Neutrophil (primary cell): ENCODE data around the gene ESPN.

ENCODE experiments used
- H3K27ac ChIP-seq: fragments of 200-600 bp; sonication (generic); 2 replicates; pipeline ENCODE4 v1.5.1; 2016; ENCODE audit warnings: mild to moderate bottlenecking, moderate library complexity
- H3K27me3 ChIP-seq: fragments of 200-600 bp; sonication (generic); 2 replicates; pipeline ENCODE4 v1.6.0; 2016; ENCODE audit warnings: mild to moderate bottlenecking
- H3K36me3 ChIP-seq: fragments of 200-600 bp; sonication (generic); 2 replicates; pipeline ENCODE4 v1.5.1; 2017
- H3K4me1 ChIP-seq, 2 experiments: fragments of 200-600 bp in 1 of 2; sonication (generic) in 1 of 2; 1 replicate in 1 of 2; 2 replicates in 1 of 2; pipeline versions ENCODE4 v1.5.1 to v1.6.1; 2013 to 2016; ENCODE audit warnings: low read depth in 1 of 2, low read length in 1 of 2, mild to moderate bottlenecking in 1 of 2, moderate library complexity in 1 of 2; ENCODE audit not compliant: control insufficient read depth in 1 of 2, insufficient read depth in 1 of 2
- H3K4me3 ChIP-seq, 2 experiments: fragments of 200-600 bp in 1 of 2; sonication (generic) in 1 of 2; 1 replicate in 1 of 2; 2 replicates in 1 of 2; pipeline ENCODE4 v1.5.1; 2013 to 2016; ENCODE audit warnings: low read depth in 1 of 2, low read length in 1 of 2, mild to moderate bottlenecking in 1 of 2, moderate library complexity in 1 of 2
- H3K9me3 ChIP-seq: fragments of 200-600 bp; sonication (generic); 2 replicates; pipeline ENCODE4 v1.5.1; 2016
- TF ChIP-seq, protein P1 (sequence below): fragments of 200-600 bp; sonication (generic); IDR thresholded peaks from 2 replicates; pipeline ENCODE4 v1.5.1; 2016; ENCODE audit warnings: antibody characterized with exemption

Gene ESPN

DNA sequence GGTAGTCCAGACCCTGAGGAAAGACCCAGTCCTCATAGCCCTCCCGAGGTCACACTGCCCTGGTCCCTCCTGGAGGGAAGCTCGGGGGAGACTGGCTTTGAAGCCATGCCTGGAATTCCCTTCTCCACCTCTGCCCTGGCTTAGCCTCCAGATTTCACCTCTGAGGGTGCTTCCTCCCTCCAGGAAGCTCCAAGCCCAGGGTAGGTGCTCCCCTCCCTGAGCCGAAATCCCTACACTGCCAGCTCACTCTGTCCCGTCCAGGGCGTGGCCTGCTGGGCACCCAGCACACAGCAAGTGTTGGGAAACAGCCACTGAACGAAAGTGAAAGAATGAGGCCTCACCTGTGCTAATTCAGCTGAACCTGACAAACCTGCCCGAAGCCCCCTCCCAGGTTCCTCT lies 47.4 kb downstream of the ESPN start:
- no peaks in the 10 kb centered on the region for H3K4me1 ChIP-seq
- no peaks in the 10 kb centered on the region for H3K9me3 ChIP-seq
- TF ChIP-seq, protein P1, sequence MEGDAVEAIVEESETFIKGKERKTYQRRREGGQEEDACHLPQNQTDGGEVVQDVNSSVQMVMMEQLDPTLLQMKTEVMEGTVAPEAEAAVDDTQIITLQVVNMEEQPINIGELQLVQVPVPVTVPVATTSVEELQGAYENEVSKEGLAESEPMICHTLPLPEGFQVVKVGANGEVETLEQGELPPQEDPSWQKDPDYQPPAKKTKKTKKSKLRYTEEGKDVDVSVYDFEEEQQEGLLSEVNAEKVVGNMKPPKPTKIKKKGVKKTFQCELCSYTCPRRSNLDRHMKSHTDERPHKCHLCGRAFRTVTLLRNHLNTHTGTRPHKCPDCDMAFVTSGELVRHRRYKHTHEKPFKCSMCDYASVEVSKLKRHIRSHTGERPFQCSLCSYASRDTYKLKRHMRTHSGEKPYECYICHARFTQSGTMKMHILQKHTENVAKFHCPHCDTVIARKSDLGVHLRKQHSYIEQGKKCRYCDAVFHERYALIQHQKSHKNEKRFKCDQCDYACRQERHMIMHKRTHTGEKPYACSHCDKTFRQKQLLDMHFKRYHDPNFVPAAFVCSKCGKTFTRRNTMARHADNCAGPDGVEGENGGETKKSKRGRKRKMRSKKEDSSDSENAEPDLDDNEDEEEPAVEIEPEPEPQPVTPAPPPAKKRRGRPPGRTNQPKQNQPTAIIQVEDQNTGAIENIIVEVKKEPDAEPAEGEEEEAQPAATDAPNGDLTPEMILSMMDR: no peak
- H3K4me3 ChIP-seq: no peak overlapping the region
- no peaks in the 10 kb centered on the region for H3K36me3 ChIP-seq
- H3K27me3 ChIP-seq: peaks cover 13% of the 10 kb centered on the region
- no peak overlapping the region for H3K27ac ChIP-seq

DNA sequence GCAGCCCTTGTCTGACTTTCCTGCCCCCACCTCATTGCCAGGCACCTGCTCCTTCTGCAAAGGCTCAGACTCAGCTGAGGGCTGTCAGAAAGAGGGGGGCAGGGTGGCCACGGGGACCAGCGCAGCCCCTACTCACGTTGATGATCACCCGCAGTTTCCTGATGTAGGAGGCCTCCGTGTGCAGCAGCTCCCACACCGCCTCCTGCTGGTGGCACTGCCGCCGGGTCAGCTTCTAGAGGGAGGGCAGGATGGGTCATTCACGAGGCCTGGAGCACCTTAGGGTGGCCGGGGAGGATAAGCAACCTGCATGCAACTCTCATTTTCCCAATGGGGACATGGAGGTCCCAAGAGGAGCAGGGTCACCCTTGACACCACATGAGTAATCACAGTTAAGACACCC lies 47.8 kb downstream of the ESPN start:
- no peaks in the 10 kb centered on the region for H3K4me1 ChIP-seq
- H3K4me3 ChIP-seq: no peak overlapping the region
- peaks cover 9% of the 10 kb centered on the region for H3K27me3 ChIP-seq
- H3K36me3 ChIP-seq: no peaks in the 10 kb centered on the region
- no peaks in the 10 kb centered on the region for H3K9me3 ChIP-seq
- TF ChIP-seq, protein P1: no peak
- no peak overlapping the region for H3K27ac ChIP-seq

DNA sequence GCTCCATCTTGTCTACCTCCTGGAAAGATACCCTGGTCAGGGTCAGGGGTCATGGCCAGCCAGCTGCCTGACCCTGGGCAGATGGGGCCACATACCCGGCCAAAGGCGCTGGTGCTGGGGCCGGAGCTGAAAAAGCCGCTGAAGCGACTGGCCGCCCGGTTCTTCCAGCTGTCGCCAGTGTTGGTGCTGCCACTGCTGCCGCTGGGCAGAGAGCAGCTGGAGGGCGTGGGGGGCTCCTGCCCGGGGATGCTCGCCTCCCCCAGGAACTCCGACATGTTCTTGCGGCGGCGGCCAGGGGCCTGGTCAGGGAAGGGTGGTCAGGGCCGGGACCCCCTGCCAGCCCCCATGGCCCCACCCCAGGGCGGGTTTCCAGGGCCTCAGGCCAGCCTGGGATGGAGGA lies 48.6 kb downstream of the ESPN start:
- no peaks in the 10 kb centered on the region for H3K36me3 ChIP-seq
- H3K27ac ChIP-seq: no peak overlapping the region
- TF ChIP-seq, protein P1: no peak
- no peaks in the 10 kb centered on the region for H3K4me1 ChIP-seq
- no peak overlapping the region for H3K4me3 ChIP-seq
- peaks cover 6% of the 10 kb centered on the region for H3K27me3 ChIP-seq
- no peaks in the 10 kb centered on the region for H3K9me3 ChIP-seq

DNA sequence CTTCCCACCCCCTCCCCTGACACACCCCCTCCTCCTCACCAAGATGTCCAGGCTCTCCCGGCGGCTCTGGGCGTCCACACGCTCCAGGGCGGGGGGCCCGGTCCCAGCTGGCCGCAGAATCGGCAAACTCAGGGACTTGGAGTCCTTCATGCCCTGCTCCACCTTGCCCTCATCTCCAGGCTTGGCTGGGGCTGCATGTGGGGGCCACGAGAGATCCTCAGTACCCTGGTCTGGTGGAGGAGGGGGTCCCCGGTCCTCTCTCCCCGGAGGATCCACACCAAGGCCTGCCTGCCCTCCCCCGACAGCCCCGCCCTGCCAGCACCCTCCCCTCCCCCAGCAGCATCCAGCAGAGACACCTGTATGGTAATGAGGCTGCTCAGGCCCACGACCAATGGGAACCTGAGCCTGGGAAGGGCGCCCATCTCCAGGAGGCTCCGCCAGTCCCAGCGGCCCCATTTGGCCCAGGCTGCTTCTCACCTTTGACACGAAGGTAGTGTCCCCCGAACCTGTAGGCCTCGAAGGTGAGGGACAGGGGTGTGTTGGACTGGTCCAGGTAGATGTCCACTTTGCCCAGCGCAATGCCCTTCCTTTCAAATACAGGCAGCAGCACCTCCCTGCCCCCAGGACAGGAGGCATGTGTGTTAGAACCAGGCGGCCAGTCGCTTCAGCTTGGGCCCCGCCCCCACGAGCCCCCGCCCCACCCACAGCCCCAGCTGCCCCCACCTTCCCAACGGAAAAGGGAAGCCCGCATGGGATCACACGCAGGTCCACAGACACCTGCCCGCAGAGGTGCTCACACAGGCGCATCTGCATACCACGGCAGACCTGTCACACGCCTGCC lies 49.6 kb downstream of the ESPN start:
- Histone ChIP-seq H3K27me3 (peaks cover 6% of the 10 kb centered on the region), H3K27ac (no peak overlapping the region), H3K4me1 (no peaks in the 10 kb centered on the region), H3K36me3 (no peaks in the 10 kb centered on the region), H3K9me3 (no peaks in the 10 kb centered on the region), H3K4me3 (no peak overlapping the region)
- TF ChIP-seq, protein P1: no peak

DNA sequence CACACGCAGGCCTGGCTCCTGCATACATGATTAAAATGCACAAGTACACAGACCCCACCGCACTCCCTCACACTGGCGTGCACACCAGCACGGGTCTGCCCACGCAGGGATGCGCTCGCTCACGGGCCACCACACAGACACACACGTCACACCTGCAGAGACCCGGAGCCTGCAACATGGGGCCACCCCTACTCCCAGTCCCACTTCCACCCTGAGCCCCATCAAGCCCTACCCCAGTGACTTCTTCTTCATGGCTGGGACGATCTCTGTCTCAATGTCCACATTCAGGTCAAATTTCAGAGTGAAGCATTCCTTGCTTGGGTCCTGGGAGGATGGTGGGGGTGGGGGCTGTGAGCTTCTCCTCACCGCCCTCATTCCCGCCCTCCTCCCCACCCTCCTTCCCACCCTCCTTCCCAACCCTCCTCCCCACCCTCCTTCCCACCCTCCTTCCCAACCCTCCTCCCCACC lies 50.3 kb downstream of the ESPN start:
- no peaks in the 10 kb centered on the region for H3K4me1 ChIP-seq
- TF ChIP-seq, protein P1: no peak
- H3K4me3 ChIP-seq: no peak overlapping the region
- H3K27ac ChIP-seq: no peak overlapping the region
- no peaks in the 10 kb centered on the region for H3K36me3 ChIP-seq
- H3K9me3 ChIP-seq: no peaks in the 10 kb centered on the region
- H3K27me3 ChIP-seq: peaks cover 9% of the 10 kb centered on the region
